Breast epithelium (tissue), 4 donors: Measurements from ENCODE around the gene WHRN. TPM values are rescaled to one million over a fixed set of nuclear protein-coding genes. Genes with fewer than 3 reads are reported as not detected.

Experiments
- DNase-seq, 2 donors: peaks; one replicate each; pipeline ENCODE4 v3.0.0-alpha.2; 2019; ENCODE audit warnings: low spot score in 2 of 2
- H3K27ac ChIP-seq, 2 donors: fragments of 200-600 bp; sonication (generic) in 1 of 2; one replicate each; pipeline ENCODE4 v1.5.1; 2016 to 2019; ENCODE audit warnings: mild to moderate bottlenecking in 1 of 2
- H3K27me3 ChIP-seq, 2 donors: fragments of 200-600 bp; sonication (generic) in 1 of 2; one replicate each; pipeline versions ENCODE4 v1.5.1 to v1.6.0; 2017 to 2019; ENCODE audit warnings: control low read depth in 1 of 2, mild to moderate bottlenecking in 1 of 2
- H3K36me3 ChIP-seq: fragments of 200-600 bp; one replicate; pipeline ENCODE4 v1.5.1; 2019
- H3K4me1 ChIP-seq, 2 donors: fragments of 200-600 bp; sonication (generic); one replicate each; pipeline ENCODE4 v1.5.1; 2016 to 2019; ENCODE audit warnings: control low read depth in 1 of 2
- H3K4me3 ChIP-seq, 3 donors: fragments of 200-600 bp; sonication (generic); 1 replicate in 2 of 3; 2 replicates in 1 of 3; pipeline ENCODE4 v1.5.1; 2016 to 2019; ENCODE audit warnings: mild to moderate bottlenecking in 3 of 3, moderate library complexity in 2 of 3
- H3K9me3 ChIP-seq, 2 donors: fragments of 200-600 bp; sonication (generic) in 1 of 2; one replicate each; pipeline ENCODE4 v1.5.1; 2016 to 2019; ENCODE audit warnings: control low read depth in 1 of 2
- CTCF ChIP-seq, 3 donors: fragments of 450-650 bp; IDR thresholded peaks; one replicate each; pipeline ENCODE4 v1.5.1; 2016 to 2017; ENCODE audit warnings: antibody characterized with exemption in 3 of 3, mild to moderate bottlenecking in 3 of 3, moderate library complexity in 3 of 3
- POLR2A ChIP-seq: fragments of 450-650 bp; IDR thresholded peaks from one replicate; pipeline ENCODE4 v1.6.1; 2016; ENCODE audit warnings: antibody characterized with exemption, mild to moderate bottlenecking, moderate library complexity
- POLR2AphosphoS5 ChIP-seq, 3 donors: sonication (generic); formaldehyde crosslinking; IDR thresholded peaks; one replicate each; pipeline ENCODE4 v1.6.1; 2017; ENCODE audit warnings: antibody characterized with exemption in 3 of 3
- intact Hi-C: fragments of 100-400 bp; cut with DNase I; formaldehyde crosslinking; loops from one replicate; pipeline ENCODE4 v1.15.1; 2023; ENCODE audit warnings: low total_unique reads
- total RNA-seq, 3 donors: library from RNA; depleted of rRNA; stranded (reverse); fragments of >200 nt; gene quantifications; one replicate each; pipeline ENCODE4 v1.1.0, GENCODE V29; 2016

The WHRN gene
- total RNA-seq, 3 donors from 2014 or later, result 2.4 to 16.4 (median 15.1) TPM

- intact Hi-C loops, result no loop called here
Measured at GRCh38 chr9:114361542-114361941, 143.7 kb downstream of the WHRN start.

GRCh38 chr9:114359801-114360200 is 145.5 kb downstream of the WHRN start:
- DNase-seq, result no peak
- Histone ChIP-seq H3K36me3 (peaks cover 18% of the 10 kb centered on the region), H3K27me3 (no peaks in the 10 kb centered on the region), H3K9me3 (no peaks in the 10 kb centered on the region), H3K4me1 (no peaks in the 10 kb centered on the region), H3K27ac (no peak overlapping the region), H3K4me3 (no peak overlapping the region)
- TF ChIP-seq POLR2AphosphoS5 (IDR thresholded peaks at IDR 0.05) (no peak), POLR2A (no peak), CTCF (IDR thresholded peaks at IDR 0.05) (no peak)
- intact Hi-C loops, result no loop called here

More at GRCh38 chr9:114361542-114361941, 143.7 kb downstream of the WHRN start:
- Histone ChIP-seq H3K9me3 (no peaks in the 10 kb centered on the region), H3K27me3 (no peaks in the 10 kb centered on the region), H3K4me3 (no peak overlapping the region), H3K36me3 (peaks cover 11% of the 10 kb centered on the region), H3K4me1 (no peaks in the 10 kb centered on the region), H3K27ac (no peak overlapping the region)
- TF ChIP-seq POLR2AphosphoS5 (IDR thresholded peaks at IDR 0.05) (no peak), CTCF (IDR thresholded peaks at IDR 0.05) (no peak), POLR2A (no peak)
- no peak for DNase-seq

GRCh38 chr9:114357911-114358328 is 147.4 kb downstream of the WHRN start:
- Histone ChIP-seq H3K36me3 (peaks cover 18% of the 10 kb centered on the region), H3K27me3 (no peaks in the 10 kb centered on the region), H3K27ac (no peak overlapping the region), H3K9me3 (no peaks in the 10 kb centered on the region), H3K4me1 (no peaks in the 10 kb centered on the region), H3K4me3 (no peak overlapping the region)
- TF ChIP-seq CTCF (IDR thresholded peaks at IDR 0.05), result no peak
- TF ChIP-seq POLR2AphosphoS5 (IDR thresholded peaks at IDR 0.05), result no peak
- TF ChIP-seq POLR2A, result no peak
- intact Hi-C loops, result no loop called here
- DNase-seq, result no peak

- peaks cover 18% of the 10 kb centered on the region for H3K36me3 ChIP-seq
- H3K27ac ChIP-seq, result no peak overlapping the region
- intact Hi-C loops, result no loop called here
- no peak for DNase-seq
- TF ChIP-seq CTCF (IDR thresholded peaks at IDR 0.05) (no peak), POLR2A (no peak), POLR2AphosphoS5 (IDR thresholded peaks at IDR 0.05) (no peak)
- H3K4me1 ChIP-seq, result no peaks in the 10 kb centered on the region
- H3K4me3 ChIP-seq, result no peak overlapping the region
- H3K27me3 ChIP-seq, result no peaks in the 10 kb centered on the region
- no peaks in the 10 kb centered on the region for H3K9me3 ChIP-seq
Measured at GRCh38 chr9:114357360-114357759, 147.9 kb downstream of the WHRN start.

- Histone ChIP-seq H3K4me3 (no peak overlapping the region), H3K9me3 (no peaks in the 10 kb centered on the region), H3K36me3 (peaks cover 18% of the 10 kb centered on the region), H3K4me1 (no peaks in the 10 kb centered on the region), H3K27me3 (no peaks in the 10 kb centered on the region), H3K27ac (no peak overlapping the region)
- TF ChIP-seq CTCF (IDR thresholded peaks at IDR 0.05) (no peak), POLR2A (no peak), POLR2AphosphoS5 (IDR thresholded peaks at IDR 0.05) (no peak)
- intact Hi-C loops, result no loop called here
- no peak for DNase-seq
Measured at GRCh38 chr9:114356792-114357191, 148.5 kb downstream of the WHRN start.
